Osteocyte (in vitro differentiated cells): ENCODE data around the gene EIF6. TPM values are rescaled to one million over a fixed set of nuclear protein-coding genes. Genes with fewer than 3 reads are reported as not detected.

Experiments used
- DNase-seq: peaks from one replicate; pipeline ENCODE4 v3.0.0; 2021; ENCODE audit warnings: mixed read lengths; ENCODE audit not compliant: unreplicated experiment; ENCODE audit errors: extremely low spot score
- H3K27ac Mint-ChIP-seq: one replicate; pipeline ENCODE4 v1.8.0; 2021; ENCODE audit warnings: mild to moderate bottlenecking, mixed read lengths; ENCODE audit not compliant: unreplicated experiment
- H3K27me3 Mint-ChIP-seq: one replicate; pipeline ENCODE4 v1.8.0; 2021; ENCODE audit warnings: mixed read lengths; ENCODE audit not compliant: unreplicated experiment
- H3K36me3 Mint-ChIP-seq: one replicate; pipeline ENCODE4 v1.8.0; 2021; ENCODE audit warnings: mixed read lengths; ENCODE audit not compliant: unreplicated experiment
- H3K4me1 Mint-ChIP-seq: one replicate; pipeline ENCODE4 v1.8.0; 2021; ENCODE audit warnings: mixed read lengths; ENCODE audit not compliant: unreplicated experiment
- H3K4me3 Mint-ChIP-seq: one replicate; pipeline ENCODE4 v1.8.0; 2021; ENCODE audit warnings: mild to moderate bottlenecking, moderate library complexity, mixed read lengths; ENCODE audit not compliant: unreplicated experiment
- H3K9me3 Mint-ChIP-seq: one replicate; pipeline ENCODE4 v1.8.0; 2021; ENCODE audit warnings: mixed read lengths; ENCODE audit not compliant: unreplicated experiment
- total RNA-seq: library from RNA; stranded (reverse); gene quantifications from 2 replicates; pipeline ENCODE4 v1.2.1, GENCODE V29; 2021
- TF ChIP-seq, protein P1 (sequence below): fragments of 200-600 bp; sonication (generic); IDR thresholded peaks from 2 replicates; pipeline ENCODE4 v1.5.0; 2021; ENCODE audit warnings: antibody characterized with exemption, mild to moderate bottlenecking, moderate library complexity

EIF6 gene
- total RNA-seq, 1 donor from 2014 or later = 131 TPM

DNA sequence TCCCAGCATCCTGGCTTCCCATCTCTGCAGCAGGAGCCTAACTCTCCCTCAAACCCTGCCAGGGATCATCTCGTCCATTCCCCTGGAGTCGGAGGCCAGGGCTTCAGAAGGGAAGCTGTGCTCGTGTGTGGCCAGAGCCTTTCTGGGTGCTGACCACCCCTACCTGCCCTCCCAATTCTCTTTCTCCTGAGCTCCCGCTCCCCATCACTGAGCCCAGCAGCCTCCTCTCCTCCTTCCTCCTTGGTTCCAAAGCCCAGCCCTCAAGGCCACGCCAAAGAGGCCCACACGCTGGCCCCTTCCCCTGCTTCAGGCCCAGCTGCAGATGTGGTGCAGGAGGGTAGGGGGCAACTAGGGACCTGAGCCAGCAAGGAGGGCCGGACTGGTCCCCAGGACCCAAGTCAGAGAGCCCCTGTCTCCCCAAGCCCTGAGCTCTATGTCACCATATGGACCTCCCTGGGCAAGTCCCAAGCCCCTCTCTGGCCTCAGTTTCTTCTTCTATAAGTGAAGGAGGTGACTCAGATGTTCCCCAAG is 6.4 kb upstream of the EIF6 start:
- no peak for DNase-seq
- H3K36me3 Mint-ChIP-seq = no peaks in the 10 kb centered on the region
- H3K4me3 Mint-ChIP-seq = no peak overlapping the region
- H3K9me3 Mint-ChIP-seq = no peaks in the 10 kb centered on the region
- no peaks in the 10 kb centered on the region for H3K27me3 Mint-ChIP-seq
- TF ChIP-seq, protein P1, sequence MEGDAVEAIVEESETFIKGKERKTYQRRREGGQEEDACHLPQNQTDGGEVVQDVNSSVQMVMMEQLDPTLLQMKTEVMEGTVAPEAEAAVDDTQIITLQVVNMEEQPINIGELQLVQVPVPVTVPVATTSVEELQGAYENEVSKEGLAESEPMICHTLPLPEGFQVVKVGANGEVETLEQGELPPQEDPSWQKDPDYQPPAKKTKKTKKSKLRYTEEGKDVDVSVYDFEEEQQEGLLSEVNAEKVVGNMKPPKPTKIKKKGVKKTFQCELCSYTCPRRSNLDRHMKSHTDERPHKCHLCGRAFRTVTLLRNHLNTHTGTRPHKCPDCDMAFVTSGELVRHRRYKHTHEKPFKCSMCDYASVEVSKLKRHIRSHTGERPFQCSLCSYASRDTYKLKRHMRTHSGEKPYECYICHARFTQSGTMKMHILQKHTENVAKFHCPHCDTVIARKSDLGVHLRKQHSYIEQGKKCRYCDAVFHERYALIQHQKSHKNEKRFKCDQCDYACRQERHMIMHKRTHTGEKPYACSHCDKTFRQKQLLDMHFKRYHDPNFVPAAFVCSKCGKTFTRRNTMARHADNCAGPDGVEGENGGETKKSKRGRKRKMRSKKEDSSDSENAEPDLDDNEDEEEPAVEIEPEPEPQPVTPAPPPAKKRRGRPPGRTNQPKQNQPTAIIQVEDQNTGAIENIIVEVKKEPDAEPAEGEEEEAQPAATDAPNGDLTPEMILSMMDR = no peak
- H3K4me1 Mint-ChIP-seq = peaks cover 1% of the 10 kb centered on the region
- H3K27ac Mint-ChIP-seq = no peak overlapping the region

DNA sequence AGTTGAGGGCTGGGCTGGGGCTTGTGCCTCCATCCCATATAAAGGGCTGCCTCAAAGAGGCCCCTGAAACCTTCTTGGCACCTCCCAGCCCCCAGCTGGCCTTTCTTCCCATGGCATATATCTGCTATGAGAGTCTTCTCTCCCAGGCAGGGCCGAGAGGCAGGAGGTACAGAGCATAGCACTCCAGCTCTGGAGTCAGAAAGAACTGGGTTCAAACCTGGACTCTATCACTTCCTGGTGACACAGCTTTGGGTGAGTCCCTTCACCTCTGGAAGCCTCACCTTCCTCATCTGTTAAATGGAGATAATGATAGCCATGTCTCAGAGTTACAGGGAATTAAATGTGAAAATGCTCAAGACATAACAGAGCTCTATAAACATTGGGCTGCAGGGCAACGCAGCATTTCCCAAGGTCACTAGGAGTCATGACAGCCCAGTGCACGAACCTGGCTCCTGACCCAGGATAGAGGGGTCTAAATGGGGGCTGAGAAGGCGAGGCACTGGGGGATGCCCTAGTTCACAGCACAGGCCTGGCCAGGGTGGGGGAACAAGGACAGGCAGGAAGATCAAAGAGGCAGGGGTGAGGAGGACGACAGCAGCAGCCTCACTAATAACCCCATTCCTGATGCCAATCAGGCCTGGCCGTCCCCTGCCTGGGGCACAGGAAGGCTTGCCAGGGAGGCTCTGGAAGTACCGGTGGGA is 5.8 kb upstream of the EIF6 start:
- H3K27ac Mint-ChIP-seq = no peak overlapping the region

DNA sequence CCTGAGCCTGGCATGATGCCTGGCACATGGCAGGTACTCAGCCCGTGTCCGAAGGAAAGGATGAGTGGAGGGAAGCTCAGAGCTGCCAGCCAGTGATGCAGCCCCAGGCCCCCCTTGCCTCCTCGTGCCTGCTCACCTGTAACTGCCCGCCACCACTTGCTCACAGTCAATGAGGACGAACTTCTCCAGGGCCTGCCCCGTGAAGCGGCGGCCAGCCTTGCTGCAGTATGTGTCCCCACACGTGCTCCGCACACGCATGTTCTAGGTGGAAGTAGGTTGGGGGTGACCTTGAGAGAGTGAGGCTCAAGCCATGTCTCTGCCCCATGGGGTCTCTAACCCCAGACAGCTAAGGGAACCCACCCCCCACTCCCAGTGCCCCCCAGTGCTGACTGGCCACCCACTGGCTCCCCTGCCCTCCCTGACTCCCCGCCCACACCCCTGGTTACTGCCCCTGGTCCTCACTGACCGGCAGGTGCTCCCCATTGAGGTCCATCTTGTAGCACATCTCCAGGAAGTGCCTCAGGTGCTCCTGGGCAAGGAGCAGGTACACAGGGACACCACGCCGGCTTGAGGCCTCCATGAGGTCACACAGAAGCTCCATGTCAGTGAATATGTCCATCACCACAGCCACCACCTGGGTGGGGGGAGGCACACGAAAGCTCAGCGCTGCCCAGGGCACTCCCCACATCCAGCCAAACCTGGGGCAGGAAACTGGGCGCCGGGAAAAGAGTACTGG is 3.9 kb upstream of the EIF6 start:
- no peak for DNase-seq
- TF ChIP-seq, protein P1 = no peak
- Mint-ChIP-seq H3K27ac (no peak overlapping the region), H3K36me3 (no peaks in the 10 kb centered on the region), H3K4me1 (peaks cover 17% of the 10 kb centered on the region), H3K27me3 (no peaks in the 10 kb centered on the region), H3K9me3 (no peaks in the 10 kb centered on the region), H3K4me3 (no peak overlapping the region)

More for the DNA sequence above, 5.8 kb upstream of the EIF6 start:
- TF ChIP-seq, protein P1 = no peak
- no peak for DNase-seq
- Mint-ChIP-seq H3K4me3 (no peak overlapping the region), H3K4me1 (peaks cover 7% of the 10 kb centered on the region), H3K9me3 (no peaks in the 10 kb centered on the region), H3K27me3 (no peaks in the 10 kb centered on the region), H3K36me3 (no peaks in the 10 kb centered on the region)

DNA sequence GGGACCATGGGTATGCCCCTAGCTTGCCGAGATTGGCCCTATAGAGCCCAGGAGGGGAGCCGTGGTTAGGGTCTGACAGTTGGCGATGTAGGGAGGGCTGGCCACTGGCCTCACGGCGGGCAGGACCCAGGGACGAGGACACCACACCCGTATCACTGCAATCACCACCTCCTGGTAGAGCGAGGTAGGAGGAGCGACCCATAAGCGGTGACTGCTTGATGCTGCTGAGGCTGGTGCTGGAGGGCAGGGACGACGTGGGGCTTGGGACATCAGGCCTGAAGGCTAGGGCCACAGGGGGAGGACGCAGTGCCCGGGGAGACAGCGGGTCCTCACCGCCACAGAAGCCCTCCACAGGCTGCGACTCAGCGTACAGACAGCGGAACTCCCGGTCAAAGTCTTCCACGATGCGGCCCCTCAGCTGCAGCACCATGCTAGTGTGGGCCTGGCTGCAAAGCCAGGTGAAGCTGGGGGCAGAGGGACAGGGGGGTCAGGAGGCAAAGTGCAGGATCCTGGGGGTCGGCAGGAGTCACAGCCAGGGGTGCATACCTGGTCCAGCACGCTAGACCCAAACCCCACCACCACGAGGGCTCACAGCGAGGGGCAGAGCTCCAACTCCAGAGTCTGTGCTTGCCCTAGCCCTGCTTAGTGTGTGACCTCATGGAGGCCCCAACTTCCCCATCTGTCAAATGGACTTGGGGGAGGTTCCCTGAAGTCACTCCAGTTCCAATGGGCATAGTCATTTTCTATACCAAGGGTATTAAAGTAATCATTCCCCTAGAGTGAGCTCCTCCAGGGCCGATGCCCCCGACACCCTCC is 3.1 kb upstream of the EIF6 start:
- TF ChIP-seq, protein P1 = no peak
- H3K36me3 Mint-ChIP-seq = no peaks in the 10 kb centered on the region
- H3K4me1 Mint-ChIP-seq = peaks cover 21% of the 10 kb centered on the region
- H3K9me3 Mint-ChIP-seq = no peaks in the 10 kb centered on the region
- H3K27me3 Mint-ChIP-seq = no peaks in the 10 kb centered on the region
- H3K4me3 Mint-ChIP-seq = no peak overlapping the region
- no peak for DNase-seq
- H3K27ac Mint-ChIP-seq = no peak overlapping the region
